Natural killer cell (primary cell): ENCODE data around the gene FBXO36. TPM values are rescaled to one million over a fixed set of nuclear protein-coding genes. Genes with fewer than 3 reads are reported as not detected.
"Not testable (repeated sequence)": the region's sequence is repeated elsewhere in the genome, so short reads cannot be mapped to it uniquely, and the experiment has no call there.

Source experiments
- ATAC-seq, 3 donors: fragments of 150-1000 bp in 2 of 3; fragments of 200-7000 bp in 1 of 3; cut with Tn5 transposase; 1 replicate in 1 of 3; 2 replicates in 2 of 3; pipeline ENCODE4 v1.10.0; 2021; ENCODE audit warnings: mild to moderate bottlenecking in 2 of 3, moderate library complexity in 2 of 3
- DNase-seq, 2 donors: peaks; one replicate each; pipeline versions ENCODE4 v3.0.0 to v3.0.0-alpha.2; 2013 to 2021; ENCODE audit warnings: mixed read lengths in 1 of 2
- H3K27ac ChIP-seq: one replicate; pipeline ENCODE4 v1.5.1; 2013; ENCODE audit warnings: mild to moderate bottlenecking, low read length
- H3K27me3 ChIP-seq: one replicate; pipeline ENCODE4 v1.6.1; 2013; ENCODE audit warnings: low read length; ENCODE audit not compliant: control insufficient read depth, insufficient read depth
- H3K36me3 ChIP-seq: one replicate; pipeline ENCODE4 v1.6.1; 2013; ENCODE audit warnings: low read length; ENCODE audit not compliant: control insufficient read depth, insufficient read depth
- H3K4me1 ChIP-seq: one replicate; pipeline ENCODE4 v1.6.1; 2013; ENCODE audit warnings: low read length; ENCODE audit not compliant: control insufficient read depth, insufficient read depth
- H3K4me3 ChIP-seq: one replicate; pipeline ENCODE4 v1.5.1; 2013; ENCODE audit warnings: low read length
- H3K9me3 ChIP-seq: one replicate; pipeline ENCODE4 v1.6.1; 2013; ENCODE audit warnings: low read length; ENCODE audit not compliant: control insufficient read depth, insufficient read depth
- H3K27ac Mint-ChIP-seq, 2 donors: one replicate each; pipeline ENCODE4 v1.8.0; 2022; ENCODE audit warnings: mild to moderate bottlenecking in 2 of 2, mixed read lengths in 2 of 2, moderate library complexity in 1 of 2
- H3K27me3 Mint-ChIP-seq, 2 donors: one replicate each; pipeline ENCODE4 v1.8.0; 2022; ENCODE audit warnings: low read depth in 2 of 2, mixed read lengths in 2 of 2
- H3K36me3 Mint-ChIP-seq: one replicate; pipeline ENCODE4 v1.8.0; 2022; ENCODE audit warnings: mixed read lengths
- H3K4me1 Mint-ChIP-seq, 2 donors: one replicate each; pipeline ENCODE4 v1.8.0; 2022; ENCODE audit warnings: mixed read lengths in 2 of 2
- H3K4me3 Mint-ChIP-seq: one replicate; pipeline ENCODE4 v1.8.0; 2022; ENCODE audit warnings: mild to moderate bottlenecking, moderate library complexity, mixed read lengths
- H3K9me3 Mint-ChIP-seq, 2 donors: one replicate each; pipeline ENCODE4 v1.8.0; 2022; ENCODE audit warnings: mixed read lengths in 2 of 2
- WGBS: methylation state at CpG from one replicate; pipeline ENCODE4 v1.1.7; 2013; ENCODE audit warnings: missing lambda C conversion rate; ENCODE audit not compliant: insufficient coverage; 5-methylcytosine and 5-hydroxymethylcytosine counted together
- intact Hi-C: fragments of 100-400 bp; cut with micrococcal nuclease; formaldehyde crosslinking; loops from one replicate; pipeline ENCODE4 v1.14.2; 2022
- total RNA-seq, 4 donors: library from RNA; stranded (reverse); fragments of 120-200 nt in 1 of 4; gene quantifications; one replicate each; pipeline versions ENCODE4 v1.2.3 to v1.2.4, GENCODE V29; 2013 to 2022
- TF ChIP-seq, protein P1 (sequence below): fragments of 200-600 bp; IDR thresholded peaks from one replicate; pipeline ENCODE4 v1.8.0; 2022; ENCODE audit warnings: antibody characterized with exemption

Gene FBXO36
- total RNA-seq, 3 donors from 2014 or later (not counting 1 experiment from before 2014, with no cell fraction given): 1.2 to 1.8 (median 1.5) TPM

DNA sequence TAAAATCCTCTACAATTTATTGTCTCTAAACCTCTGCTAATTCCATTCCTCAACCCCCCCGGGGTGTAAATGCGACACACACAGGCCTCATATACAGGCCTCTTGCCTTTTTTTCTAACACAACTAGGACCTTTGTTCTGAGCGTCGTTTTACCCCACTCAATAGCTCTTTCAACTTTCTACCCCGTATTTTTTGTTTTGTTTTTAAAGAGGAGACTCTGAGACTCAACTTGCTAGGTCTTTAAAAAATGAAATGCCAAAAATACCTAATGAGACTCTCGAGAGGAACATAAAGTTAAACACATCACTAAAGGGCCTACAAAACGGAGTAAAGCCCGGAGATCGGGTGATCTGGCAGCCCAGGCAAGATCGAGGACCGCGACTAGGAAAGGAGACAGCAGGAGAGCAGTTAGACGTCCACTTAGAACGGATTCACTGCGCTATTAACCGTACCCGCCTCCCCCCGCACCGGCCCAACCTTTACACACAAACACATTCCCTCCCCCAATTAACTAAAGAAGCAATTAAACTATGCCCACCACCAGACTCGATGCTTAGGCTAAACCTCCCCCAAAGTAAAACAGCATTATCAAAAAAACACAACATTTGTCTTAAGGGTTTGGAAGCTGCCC is 2.2 kb upstream of the FBXO36 start:
- intact Hi-C loops: no loop called here
- WGBS: 4% methylated on average over 19 of the region's 20 CpGs
- Histone ChIP-seq H3K36me3 (no peaks in the 10 kb centered on the region), H3K27me3 (no peaks in the 10 kb centered on the region), H3K4me3 (peak overlapping the region; percentile 80), H3K27ac (peak overlapping the region; percentile 98), H3K9me3 (no peaks in the 10 kb centered on the region), H3K4me1 (peaks cover 21% of the 10 kb centered on the region)
- DNase-seq: peak; percentile 37 to 73
- no peaks in the 10 kb centered on the region for H3K27me3 Mint-ChIP-seq
- TF ChIP-seq, protein P1, sequence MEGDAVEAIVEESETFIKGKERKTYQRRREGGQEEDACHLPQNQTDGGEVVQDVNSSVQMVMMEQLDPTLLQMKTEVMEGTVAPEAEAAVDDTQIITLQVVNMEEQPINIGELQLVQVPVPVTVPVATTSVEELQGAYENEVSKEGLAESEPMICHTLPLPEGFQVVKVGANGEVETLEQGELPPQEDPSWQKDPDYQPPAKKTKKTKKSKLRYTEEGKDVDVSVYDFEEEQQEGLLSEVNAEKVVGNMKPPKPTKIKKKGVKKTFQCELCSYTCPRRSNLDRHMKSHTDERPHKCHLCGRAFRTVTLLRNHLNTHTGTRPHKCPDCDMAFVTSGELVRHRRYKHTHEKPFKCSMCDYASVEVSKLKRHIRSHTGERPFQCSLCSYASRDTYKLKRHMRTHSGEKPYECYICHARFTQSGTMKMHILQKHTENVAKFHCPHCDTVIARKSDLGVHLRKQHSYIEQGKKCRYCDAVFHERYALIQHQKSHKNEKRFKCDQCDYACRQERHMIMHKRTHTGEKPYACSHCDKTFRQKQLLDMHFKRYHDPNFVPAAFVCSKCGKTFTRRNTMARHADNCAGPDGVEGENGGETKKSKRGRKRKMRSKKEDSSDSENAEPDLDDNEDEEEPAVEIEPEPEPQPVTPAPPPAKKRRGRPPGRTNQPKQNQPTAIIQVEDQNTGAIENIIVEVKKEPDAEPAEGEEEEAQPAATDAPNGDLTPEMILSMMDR: no peak
- H3K36me3 Mint-ChIP-seq: no peaks in the 10 kb centered on the region
- peaks cover 48 to 60% of the 10 kb centered on the region in 2 donors for H3K4me1 Mint-ChIP-seq
- H3K4me3 Mint-ChIP-seq: peak overlapping the region; percentile 98
- H3K9me3 Mint-ChIP-seq: no peaks in the 10 kb centered on the region
- H3K27ac Mint-ChIP-seq: peak overlapping the region; percentile 96 to 99
- peak in 1 of 3 donors; percentile 12 for ATAC-seq

DNA sequence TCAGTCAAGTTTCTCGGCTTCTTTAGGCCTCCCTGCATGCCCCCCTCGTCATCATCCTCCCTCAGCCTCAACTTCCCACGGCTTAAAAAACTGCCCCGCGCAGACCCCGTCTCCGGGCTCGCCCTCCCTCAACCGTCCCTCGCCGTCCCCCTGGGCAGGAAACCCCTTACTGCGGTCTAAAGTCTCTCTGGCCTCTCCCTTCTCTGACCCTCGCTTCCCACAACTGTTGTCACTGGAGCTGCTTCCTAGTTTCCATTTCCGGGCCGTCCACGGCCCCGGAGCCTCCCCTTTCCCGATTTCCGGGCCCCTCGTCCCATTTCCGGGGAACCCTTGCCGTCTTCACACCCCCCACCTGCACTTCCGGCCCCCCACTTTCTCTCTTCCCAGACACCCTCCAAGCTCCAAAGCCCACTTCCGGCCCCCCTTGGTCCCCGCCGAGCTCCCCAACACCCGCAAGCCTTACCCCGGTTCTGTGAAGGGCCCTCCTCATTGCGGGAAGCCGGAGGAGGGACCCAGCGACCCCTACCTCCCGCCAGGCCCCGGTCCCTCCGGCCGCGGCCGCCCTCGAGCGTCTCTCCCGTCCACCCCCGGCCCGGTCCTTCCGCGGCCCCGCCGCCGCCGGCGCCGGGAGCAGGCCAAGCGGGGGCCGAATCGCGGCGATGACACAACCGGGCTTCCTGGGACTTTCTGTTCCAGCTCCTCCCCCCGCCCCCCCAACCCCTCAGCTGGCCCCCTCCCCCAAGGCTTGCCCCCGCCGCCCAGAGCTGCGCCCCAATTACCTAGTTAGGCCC is 1.0 kb upstream of the FBXO36 start:
- DNase-seq: peak; percentile 59 to 84
- peaks cover 18% of the 10 kb centered on the region for H3K4me1 ChIP-seq
- no peaks in the 10 kb centered on the region for H3K27me3 Mint-ChIP-seq
- TF ChIP-seq, protein P1: no peak
- intact Hi-C loops: no loop called here
- peak overlapping the region; percentile 96 to 99 for H3K27ac Mint-ChIP-seq
- H3K4me3 Mint-ChIP-seq: peak overlapping the region; percentile 98
- under 1% methylated on average over 57 of the region's 60 CpGs for WGBS
- no peaks in the 10 kb centered on the region for H3K9me3 ChIP-seq
- H3K4me3 ChIP-seq: peak overlapping the region; percentile 80
- H3K9me3 Mint-ChIP-seq: no peaks in the 10 kb centered on the region
- H3K36me3 Mint-ChIP-seq: no peaks in the 10 kb centered on the region
- no peaks in the 10 kb centered on the region for H3K27me3 ChIP-seq
- H3K4me1 Mint-ChIP-seq: peaks cover 41 to 53% of the 10 kb centered on the region in 2 donors
- ATAC-seq: peak; percentile 9 to 24 (median 21)
- H3K27ac ChIP-seq: peak overlapping the region; percentile 98
- no peaks in the 10 kb centered on the region for H3K36me3 ChIP-seq

DNA sequence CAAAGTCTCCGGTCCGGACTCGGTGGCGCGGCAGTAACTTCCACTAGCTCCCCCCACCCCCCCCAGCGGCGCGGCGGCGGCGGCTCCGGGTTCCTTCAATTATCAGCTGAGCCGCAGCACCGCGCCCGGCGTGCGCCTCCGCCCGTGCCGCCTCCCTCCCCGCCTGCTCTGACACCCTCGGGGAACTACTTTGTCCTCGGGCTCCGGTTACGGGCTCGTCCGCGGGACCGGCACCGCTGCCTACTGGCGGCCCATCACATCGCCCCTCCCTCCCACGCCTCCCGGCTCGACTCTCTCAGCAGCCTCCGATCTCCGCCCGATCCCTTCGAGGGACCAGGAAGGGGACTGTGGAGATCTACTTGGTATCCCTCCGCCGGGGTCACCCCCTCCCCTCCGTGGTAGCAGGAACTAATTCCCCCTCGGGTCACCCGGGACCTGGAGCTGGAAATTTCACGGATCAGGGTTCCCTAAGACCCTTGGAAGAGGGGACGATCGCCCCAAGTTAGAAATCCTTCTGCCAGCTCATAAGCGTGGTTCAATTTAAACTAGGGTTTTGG is 333 bp upstream of the FBXO36 start, which contains the start of gene TRIP12:
Gene TRIP12 (minus strand): TSS at position 118 of the 557 bp plus-strand sequence. CDS start 41,930 bp downstream, outside the sequence.
- intact Hi-C loops: loop anchor here (1.0 kb wide), 1 partner anchor 121 kb away; no protein-coding TSS in a partner anchor

DNA sequence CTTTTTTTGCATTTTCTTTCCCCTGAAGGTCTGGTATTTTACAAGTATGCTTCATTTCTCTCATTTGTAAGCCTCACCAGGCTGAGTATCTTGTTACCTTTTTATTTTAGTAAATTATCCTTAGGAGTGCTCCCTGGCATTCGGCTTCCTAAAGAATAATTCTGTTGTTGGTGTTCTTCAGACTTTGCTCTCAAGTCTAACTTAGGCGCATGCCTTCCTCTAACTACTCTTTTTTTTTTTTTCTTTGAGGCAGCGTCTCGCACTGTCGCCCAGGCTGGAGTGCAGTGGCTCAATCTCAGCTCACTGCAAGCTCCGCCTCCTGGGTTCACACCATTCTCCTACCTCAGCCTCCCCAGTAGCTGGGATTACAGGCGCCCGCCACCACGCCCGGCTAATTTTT is 2.2 kb downstream of the FBXO36 start:
- H3K4me3 ChIP-seq, H3K36me3 ChIP-seq, H3K27ac ChIP-seq, ATAC-seq, H3K27me3 ChIP-seq, DNase-seq, intact Hi-C loops, H3K36me3 Mint-ChIP-seq, H3K27me3 Mint-ChIP-seq, H3K9me3 Mint-ChIP-seq, H3K9me3 ChIP-seq: not testable (repeated sequence)
- peaks cover 17 to 27% of the 10 kb centered on the region in 2 donors for H3K4me1 Mint-ChIP-seq
- H3K27ac Mint-ChIP-seq: peak overlapping the region in 1 of 2 donors; percentile 60
- H3K4me3 Mint-ChIP-seq: peak overlapping the region; percentile 61
- peaks cover 18% of the 10 kb centered on the region for H3K4me1 ChIP-seq
- WGBS: 83% methylated on average over 8 of the region's 10 CpGs

More for the DNA sequence above, 333 bp upstream of the FBXO36 start, which contains the start of gene TRIP12:
- Mint-ChIP-seq H3K27ac (peak within 1 kb of the TSS; percentile 96 to 99), H3K4me3 (peak within 1 kb of the TSS; percentile 98), H3K9me3 (no peaks in the 10 kb centered on the region), H3K36me3 (no peaks in the 10 kb centered on the region), H3K4me1 (peaks cover 35 to 47% of the 10 kb centered on the region in 2 donors), H3K27me3 (no peaks in the 10 kb centered on the region)
- no peaks in the 10 kb centered on the region for H3K9me3 ChIP-seq
- no peaks in the 10 kb centered on the region for H3K36me3 ChIP-seq
- peak; percentile 76 to 88 (median 79) for ATAC-seq
- DNase-seq: peak; percentile 90 to 93
- WGBS: under 1% methylated on average over 49 of the region's 49 CpGs
- peaks cover 18% of the 10 kb centered on the region for H3K4me1 ChIP-seq
- H3K27ac ChIP-seq: peak within 1 kb of the TSS; percentile 98
- no peaks in the 10 kb centered on the region for H3K27me3 ChIP-seq
- TF ChIP-seq, protein P1: no peak
- H3K4me3 ChIP-seq: peak within 1 kb of the TSS; percentile 80
